RPMI8226 (cell line): ENCODE measurements around the gene LANCL1.
"Not testable (repeated sequence)": the region's sequence is repeated elsewhere in the genome, so short reads cannot be mapped to it uniquely, and the experiment has no call there.

Source experiments
- DNase-seq: peaks from one replicate; pipeline ENCODE4 v3.0.0-alpha.2; 2015

The LANCL1 gene

GRCh38 chr2:210458395-210458794 lies 18.2 kb downstream of the LANCL1 start:
- no peak for DNase-seq

DNA sequence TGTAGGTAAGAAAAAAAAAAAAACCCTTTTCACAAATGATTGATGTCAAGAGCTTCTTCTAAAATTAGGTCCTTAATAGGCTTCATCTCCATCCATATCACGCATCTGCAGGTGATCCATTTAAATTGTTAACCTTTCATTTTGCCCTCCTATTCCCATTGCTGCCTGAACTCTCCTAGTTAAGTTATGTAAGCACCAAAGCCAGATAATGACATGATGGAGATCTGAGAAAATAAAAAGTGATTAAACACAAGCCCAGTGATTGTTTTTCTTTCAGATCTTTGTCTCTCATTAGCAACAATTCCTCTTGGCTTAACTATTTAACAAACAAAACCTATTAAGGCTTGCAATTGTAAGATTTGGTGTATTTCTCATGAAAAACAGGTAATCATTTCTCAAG lies 20.0 kb downstream of the LANCL1 start:
- no peak for DNase-seq

DNA sequence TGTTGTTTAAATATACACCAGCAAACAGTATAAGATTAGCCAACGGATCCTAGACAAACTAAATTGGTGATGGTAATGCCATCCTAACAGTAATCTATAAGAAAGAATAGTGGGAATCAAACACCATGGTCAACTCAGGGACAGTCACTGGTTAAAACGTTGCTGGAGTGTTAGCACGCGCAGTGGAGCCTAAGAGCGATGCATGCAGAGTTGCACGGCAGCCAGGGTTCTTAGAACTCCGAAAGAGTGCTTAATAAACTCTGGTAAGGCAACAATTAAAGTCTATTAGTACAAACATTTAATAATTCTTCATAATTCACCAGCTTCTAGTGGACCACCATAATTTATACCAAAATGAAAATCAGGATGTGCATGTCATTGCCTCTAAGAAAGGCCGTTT lies 22.2 kb downstream of the LANCL1 start:
- DNase-seq: no peak

- DNase-seq: no peak
Measured at GRCh38 chr2:210452194-210452593, 24.4 kb downstream of the LANCL1 start.

DNA sequence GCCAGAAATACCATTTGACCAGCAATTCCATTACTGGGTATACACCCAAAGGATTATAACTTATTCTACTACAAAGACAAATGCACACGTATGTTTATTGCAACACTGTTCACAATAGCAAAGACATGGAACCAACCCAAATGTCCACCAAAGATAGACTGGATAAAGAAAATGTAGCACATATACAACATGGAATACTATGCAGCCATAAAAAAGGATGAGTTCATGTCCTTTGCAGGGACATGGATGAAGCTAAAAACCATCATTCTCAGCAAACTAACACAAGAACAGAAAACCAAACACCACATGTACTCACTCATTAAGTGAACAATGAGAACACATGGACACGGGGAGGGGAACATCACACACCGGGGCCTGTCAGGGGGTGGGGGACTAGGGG lies 25.6 kb downstream of the LANCL1 start:
- not testable (repeated sequence) for DNase-seq

DNA sequence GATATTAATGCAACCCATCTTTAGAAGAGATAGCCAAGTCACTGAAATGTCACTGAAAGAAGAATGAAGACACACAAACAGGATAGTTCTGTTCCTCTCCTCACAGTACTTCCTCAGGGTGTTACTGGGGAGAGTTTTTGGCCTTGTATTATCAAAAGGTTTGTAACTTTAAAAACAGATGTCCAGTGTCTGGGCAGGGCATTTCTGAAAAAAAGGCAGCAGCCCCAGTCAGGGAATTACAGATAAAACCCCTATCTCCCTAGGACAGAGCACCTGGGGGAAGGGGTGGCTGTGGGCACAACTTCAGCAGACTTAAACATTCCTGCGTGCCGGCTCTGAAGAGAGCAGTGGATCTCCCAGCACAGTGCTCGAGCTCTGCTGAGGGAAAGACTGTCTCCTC lies 30.8 kb downstream of the LANCL1 start:
- DNase-seq: no peak

DNA sequence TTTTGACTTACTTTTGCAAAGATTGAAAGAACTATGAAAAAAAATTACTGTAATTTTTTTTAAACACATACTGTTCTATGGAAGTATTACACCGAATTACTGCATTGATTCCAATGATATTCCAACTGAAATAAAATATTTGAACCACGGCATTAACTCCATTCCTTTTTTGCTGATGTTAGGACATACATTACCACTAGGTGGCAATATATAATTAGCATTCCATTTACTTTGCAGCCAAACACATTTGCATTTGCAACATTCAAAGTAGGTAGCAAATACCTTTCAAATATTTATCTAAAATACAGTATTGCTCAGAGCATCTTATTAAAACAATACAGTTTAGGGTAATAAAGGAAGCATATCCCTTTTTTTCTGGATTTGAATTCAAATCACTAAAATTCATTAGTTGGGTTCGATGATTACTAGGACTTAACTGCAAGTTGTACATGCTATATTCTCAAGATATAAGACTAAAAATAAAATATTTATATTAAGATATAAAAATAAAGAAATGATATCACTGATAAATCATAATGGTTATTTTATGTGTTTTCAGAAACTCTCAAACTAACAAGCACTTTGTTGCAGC lies 31.3 kb downstream of the LANCL1 start:
- DNase-seq: peak; percentile 16

- no peak for DNase-seq
Measured at GRCh38 chr2:210443527-210443926, 33.0 kb downstream of the LANCL1 start.

GRCh38 chr2:210442878-210443277 lies 33.7 kb downstream of the LANCL1 start:
- no peak for DNase-seq

- no peak for DNase-seq
Measured at GRCh38 chr2:210442457-210442856, 34.1 kb downstream of the LANCL1 start.

- no peak for DNase-seq
Measured at GRCh38 chr2:210440206-210440605, 36.4 kb downstream of the LANCL1 start.

GRCh38 chr2:210435439-210435838 lies 41.1 kb downstream of the LANCL1 start:
- no peak for DNase-seq

GRCh38 chr2:210432633-210433032 lies 43.9 kb downstream of the LANCL1 start:
- no peak for DNase-seq

DNA sequence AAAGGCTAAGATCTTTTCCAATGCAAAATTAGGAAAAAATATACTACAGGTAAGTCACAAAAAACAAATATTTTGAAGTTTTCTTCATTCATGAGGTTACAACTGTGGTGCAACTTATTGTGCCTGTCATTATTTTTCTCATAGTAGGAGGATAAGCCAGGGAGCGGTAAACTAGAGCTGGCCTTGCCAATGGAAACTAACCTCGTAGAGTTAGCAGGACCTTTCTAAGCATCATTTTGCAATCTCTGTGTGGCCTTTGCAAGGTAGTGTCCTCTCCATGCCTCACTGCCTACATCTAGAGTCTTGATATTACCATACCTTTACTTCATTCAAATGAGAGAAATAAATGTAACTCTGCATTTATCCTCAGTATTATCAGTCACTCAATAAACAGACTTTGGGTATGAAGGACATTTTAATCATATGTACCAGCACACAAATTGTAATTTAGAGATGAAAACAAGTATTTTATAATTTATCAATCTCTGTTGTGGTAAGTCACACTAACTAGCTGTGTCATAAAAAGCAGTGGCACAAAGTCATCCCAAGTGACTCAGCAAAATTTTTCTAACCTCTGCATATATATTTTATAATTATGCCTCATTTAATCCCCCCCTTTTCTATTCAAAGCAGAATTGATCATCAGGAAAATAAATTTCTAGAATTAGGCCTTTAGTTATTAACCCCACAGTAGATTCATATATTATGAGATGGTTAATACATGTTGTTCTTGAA lies 47.0 kb downstream of the LANCL1 start:
- DNase-seq: no peak

DNA sequence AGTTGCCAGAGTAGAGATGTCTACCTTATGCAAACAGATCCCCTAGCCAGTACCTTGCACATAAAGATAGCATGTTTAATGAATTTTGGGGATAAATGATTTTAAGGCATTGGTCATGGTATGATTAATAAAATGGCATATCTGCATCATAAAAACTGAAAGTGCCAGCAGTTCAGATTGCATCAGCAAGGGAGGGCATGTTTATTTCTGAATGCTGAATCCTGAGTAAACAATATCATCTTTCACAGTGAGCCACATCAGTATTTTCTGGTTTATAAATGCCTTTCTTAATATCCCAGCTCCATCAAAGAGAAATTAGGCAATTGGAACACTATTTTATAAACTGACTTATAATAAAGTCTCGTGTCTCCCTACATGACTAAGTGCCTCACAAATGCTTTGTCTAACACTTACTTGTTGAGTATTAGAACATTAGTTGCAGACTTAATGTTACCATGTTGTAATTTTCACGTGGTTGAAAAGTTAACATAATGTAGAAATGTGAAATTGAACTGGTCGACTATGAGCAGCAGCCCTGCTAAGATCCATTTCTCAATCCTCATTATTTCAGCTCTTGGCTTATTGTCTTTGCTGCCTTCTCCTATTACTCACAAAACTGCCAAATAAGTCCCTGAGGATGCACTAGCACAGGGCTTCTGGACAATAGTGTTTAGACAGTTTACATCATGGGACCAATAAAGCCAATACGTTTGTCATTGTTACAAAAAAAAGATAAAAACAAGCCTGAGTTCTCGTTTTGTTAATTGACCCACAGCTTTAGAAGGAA lies 48.0 kb downstream of the LANCL1 start:
- no peak for DNase-seq

- not testable (repeated sequence) for DNase-seq
Measured at GRCh38 chr2:210427309-210427708, 49.2 kb downstream of the LANCL1 start.

DNA sequence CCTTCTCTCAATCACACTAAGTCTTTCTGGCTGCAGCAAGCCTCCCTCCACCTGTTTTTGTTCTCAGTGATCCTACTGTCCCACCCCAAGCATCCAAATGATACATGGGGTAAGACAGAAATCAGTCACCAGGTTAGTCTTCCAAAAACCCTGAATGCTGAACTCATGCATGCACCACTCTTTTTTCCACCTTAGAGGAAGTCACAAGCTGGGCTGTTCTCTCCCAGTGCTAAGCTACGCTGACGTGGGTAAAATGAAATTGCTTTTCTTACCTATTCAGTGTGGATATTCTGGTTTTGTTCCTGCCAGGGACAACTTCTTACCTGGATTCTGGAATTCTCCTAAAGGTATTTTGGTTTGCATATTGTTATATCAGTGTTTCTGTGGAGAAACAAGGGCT lies 54.2 kb downstream of the LANCL1 start:
- DNase-seq: no peak

GRCh38 chr2:210421916-210422315 lies 54.6 kb downstream of the LANCL1 start:
- DNase-seq: no peak

- DNase-seq: no peak
Measured at GRCh38 chr2:210412660-210413059, 63.9 kb downstream of the LANCL1 start.

- no peak for DNase-seq
Measured at GRCh38 chr2:210410542-210410941, 66.0 kb downstream of the LANCL1 start.

DNA sequence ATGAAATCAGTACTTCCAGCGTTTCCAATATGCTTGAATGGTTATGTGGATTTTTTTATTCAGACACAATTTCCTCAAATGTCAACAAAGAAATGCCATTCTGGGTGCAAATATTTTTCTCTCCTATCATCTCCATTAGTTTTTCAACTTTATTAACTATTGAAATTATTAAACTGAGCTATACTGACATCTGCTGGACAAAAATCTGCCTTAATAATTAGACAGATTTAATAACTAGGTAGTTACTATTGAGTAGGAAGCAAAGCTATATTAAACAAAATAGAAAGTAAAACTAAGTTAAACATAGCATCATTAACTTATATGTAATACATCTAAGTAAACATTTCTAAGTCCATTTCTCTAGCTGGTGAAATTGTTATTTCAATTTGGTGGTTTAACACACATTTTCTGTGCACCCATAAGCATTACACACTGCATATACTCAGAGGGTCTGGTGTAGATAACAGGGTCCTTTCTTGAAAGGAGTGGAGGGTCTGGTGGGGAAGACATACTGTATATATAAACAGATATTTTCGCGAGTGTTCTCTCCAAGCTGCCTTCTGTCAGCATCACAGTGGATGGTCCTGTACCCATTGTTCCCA lies 77.0 kb downstream of the LANCL1 start:
- peak; percentile 14 for DNase-seq

- no peak for DNase-seq
Measured at GRCh38 chr2:210392469-210392881, 84.1 kb downstream of the LANCL1 start.

DNA sequence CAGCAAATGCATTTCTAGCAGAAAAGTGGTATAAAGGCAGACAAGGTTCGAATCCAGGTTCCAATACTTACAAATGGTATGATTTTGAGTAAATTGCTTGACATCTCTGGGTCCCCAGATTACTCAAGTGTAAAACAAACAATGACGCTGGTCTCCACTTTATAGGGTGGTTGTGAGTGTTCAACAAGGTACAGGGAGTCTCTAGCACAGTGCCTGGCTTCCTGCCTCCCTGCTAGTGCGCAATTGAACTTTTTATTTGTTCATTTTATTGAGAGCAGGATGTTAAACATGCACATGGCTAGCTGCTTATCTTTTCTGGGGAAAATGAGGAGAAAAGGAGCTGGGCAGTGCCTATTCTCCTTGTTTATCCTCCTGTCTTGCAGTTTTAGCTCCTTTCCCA lies 86.7 kb downstream of the LANCL1 start:
- no peak for DNase-seq

DNA sequence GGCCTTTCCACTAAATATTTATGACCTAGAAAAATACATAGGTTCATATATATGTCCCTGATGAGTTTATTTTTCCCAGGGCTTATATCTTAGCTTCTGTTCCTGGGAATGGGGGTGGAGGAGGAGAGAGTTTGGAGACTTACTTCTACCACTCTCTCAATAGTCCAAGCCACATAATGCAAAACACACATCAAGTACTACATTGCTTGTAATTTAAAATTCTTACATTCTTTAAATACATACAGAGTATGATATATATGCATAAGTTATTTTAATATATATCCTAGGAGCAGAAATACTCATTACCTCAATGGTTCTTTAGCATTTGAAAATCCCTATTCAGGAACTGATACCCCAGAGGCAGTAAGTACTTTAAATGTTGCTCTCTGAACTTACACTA lies 88.4 kb downstream of the LANCL1 start:
- DNase-seq: no peak
